T-cell (primary cell): ENCODE measurements around the gene ARL6IP4. TPM values are rescaled to one million over a fixed set of nuclear protein-coding genes. Genes with fewer than 3 reads are reported as not detected.

Experiments used
- ATAC-seq, 4 experiments: fragments of 200-7000 bp in 3 of 4; fragments of 150-1000 bp in 1 of 4; cut with Tn5 transposase; replicated peaks in 1 of 4; 1 replicate in 3 of 4; 2 replicates in 1 of 4; pipeline ENCODE4 v1.10.0; 2021; ENCODE audit warnings: moderate library complexity in 3 of 4, mild to moderate bottlenecking in 2 of 4, moderate number of reproducible peaks in 1 of 4
- CTCF ChIA-PET, 2 donors: fragments of 300-600 bp; sonication (Branson Sonifier 250); formaldehyde crosslinking; loops; one replicate each; lab custom pipeline; 2022; ENCODE audit warnings: antibody characterized with exemption in 2 of 2; lab: Charles Lee
- POLR2A ChIA-PET, 2 donors: fragments of 300-600 bp; sonication (Branson Sonifier 250); formaldehyde crosslinking; loops; one replicate each; lab custom pipeline; 2022; ENCODE audit warnings: antibody characterized with exemption in 2 of 2; lab: Charles Lee
- DNase-seq, 35 experiments: peaks; one replicate each; pipeline versions ENCODE4 v3.0.0 to v3.0.0-alpha.2; 2013 to 2023
- H3K27ac ChIP-seq: one replicate; pipeline ENCODE4 v1.5.1; 2013; ENCODE audit warnings: low read length
- H3K27me3 ChIP-seq, 2 experiments: replicated peaks in 1 of 2; 1 replicate in 1 of 2; 2 replicates in 1 of 2; pipeline versions ENCODE4 v1.6.1 to v1.7.0; 2013; ENCODE audit warnings: low read length in 1 of 2, mixed read lengths in 1 of 2; ENCODE audit not compliant: control insufficient read depth in 2 of 2, insufficient read depth in 2 of 2; ENCODE audit errors: extremely low read depth in 1 of 2
- H3K36me3 ChIP-seq, 2 donors: 1 replicate in 1 of 2; 2 replicates in 1 of 2; pipeline versions ENCODE4 v1.6.1 to v1.7.0; 2013; ENCODE audit warnings: low read length in 1 of 2; ENCODE audit not compliant: control insufficient read depth in 2 of 2, insufficient read depth in 1 of 2; ENCODE audit errors: extremely low read depth in 1 of 2
- H3K4me1 ChIP-seq, 2 experiments: 1 replicate in 1 of 2; 2 replicates in 1 of 2; pipeline versions ENCODE4 v1.6.1 to v1.7.0; 2013; ENCODE audit warnings: low read length in 2 of 2, mixed read lengths in 1 of 2; ENCODE audit not compliant: insufficient read depth in 2 of 2, control insufficient read depth in 1 of 2; ENCODE audit errors: extremely low read depth in 1 of 2
- H3K4me3 ChIP-seq, 2 donors: 1 replicate in 1 of 2; 2 replicates in 1 of 2; pipeline versions ENCODE4 v1.5.1 to v1.7.0; 2013; ENCODE audit warnings: mild to moderate bottlenecking in 2 of 2, low read length in 1 of 2, moderate library complexity in 1 of 2; ENCODE audit not compliant: control insufficient read depth in 1 of 2; ENCODE audit errors: extremely low read depth in 1 of 2
- H3K9me3 ChIP-seq: 2 replicates; pipeline ENCODE4 v1.7.0; 2013
- H3K27ac Mint-ChIP-seq, 2 donors: one replicate each; pipeline ENCODE4 v1.8.0; 2020 to 2021; ENCODE audit warnings: mild to moderate bottlenecking in 2 of 2, mixed read lengths in 2 of 2
- H3K27me3 Mint-ChIP-seq, 2 donors: one replicate each; pipeline ENCODE4 v1.8.0; 2021 to 2022; ENCODE audit warnings: mixed read lengths in 2 of 2
- H3K36me3 Mint-ChIP-seq: one replicate; pipeline ENCODE4 v1.8.0; 2021; ENCODE audit warnings: mixed read lengths
- H3K4me1 Mint-ChIP-seq, 3 donors: one replicate each; pipeline ENCODE4 v1.8.0; 2020 to 2022; ENCODE audit warnings: mixed read lengths in 3 of 3, mild to moderate bottlenecking in 1 of 3
- H3K4me3 Mint-ChIP-seq, 3 donors: one replicate each; pipeline ENCODE4 v1.8.0; 2020 to 2022; ENCODE audit warnings: mild to moderate bottlenecking in 3 of 3, mixed read lengths in 3 of 3, moderate library complexity in 3 of 3
- H3K9me3 Mint-ChIP-seq, 3 donors: one replicate each; pipeline ENCODE4 v1.8.0; 2020 to 2022; ENCODE audit warnings: mixed read lengths in 3 of 3
- WGBS: methylation state at CpG from one replicate; pipeline ENCODE4 v1.1.5; 2013; ENCODE audit warnings: missing lambda C conversion rate; ENCODE audit not compliant: insufficient coverage; 5-methylcytosine and 5-hydroxymethylcytosine counted together
- total RNA-seq, 35 experiments: library from RNA in 6 of 35; stranded (reverse) in 6 of 35; fragments of 120-200 nt in 1 of 35; gene quantifications; one replicate each; pipeline versions ENCODE4 v1.2.1 to v1.2.4 and lab custom pipeline; 2013 to 2026

ARL6IP4 gene
- total RNA-seq, 5 donors from 2014 or later (not counting 1 experiment from before 2014, with no cell fraction given), result 134 to 231 (median 204) TPM

GRCh38 chr12:122990961-122991622 lies 10.6 kb downstream of the ARL6IP4 start:
- no peak overlapping the region for H3K4me3 ChIP-seq
- H3K36me3 Mint-ChIP-seq, result no peaks in the 10 kb centered on the region
- H3K4me1 ChIP-seq, result no peaks in the 10 kb centered on the region
- peaks cover 14 to 23% of the 10 kb centered on the region in 2 donors for H3K36me3 ChIP-seq
- DNase-seq (no peak), ATAC-seq (no peak)
- H3K27me3 ChIP-seq, result no peaks in the 10 kb centered on the region
- no peak overlapping the region for H3K27ac Mint-ChIP-seq
- no peaks in the 10 kb centered on the region for H3K9me3 Mint-ChIP-seq
- no peaks in the 10 kb centered on the region for H3K4me1 Mint-ChIP-seq
- ChIA-PET POLR2A (no interaction called here), CTCF (no interaction called here)
- H3K4me3 Mint-ChIP-seq, result no peak overlapping the region
- WGBS, result 90% methylated on average over 13 of the region's 13 CpGs
- no peaks in the 10 kb centered on the region for H3K27me3 Mint-ChIP-seq
- H3K9me3 ChIP-seq, result no peaks in the 10 kb centered on the region
- H3K27ac ChIP-seq, result no peak overlapping the region

GRCh38 chr12:122991623-122992275 lies 11.3 kb downstream of the ARL6IP4 start:
- Mint-ChIP-seq H3K4me1 (no peaks in the 10 kb centered on the region), H3K36me3 (no peaks in the 10 kb centered on the region), H3K9me3 (no peaks in the 10 kb centered on the region), H3K4me3 (no peak overlapping the region), H3K27ac (no peak overlapping the region), H3K27me3 (no peaks in the 10 kb centered on the region)
- Histone ChIP-seq H3K36me3 (peaks cover 18 to 23% of the 10 kb centered on the region in 2 donors), H3K9me3 (no peaks in the 10 kb centered on the region), H3K27ac (no peak overlapping the region), H3K4me1 (no peaks in the 10 kb centered on the region), H3K27me3 (no peaks in the 10 kb centered on the region), H3K4me3 (no peak overlapping the region)
- no peak for ATAC-seq
- DNase-seq, result no peak
- WGBS, result 84% methylated on average over 24 of the region's 27 CpGs
- POLR2A ChIA-PET, result no interaction called here
- CTCF ChIA-PET, result no interaction called here

GRCh38 chr12:122992386-122992785 lies 11.9 kb downstream of the ARL6IP4 start:
- no peak overlapping the region for H3K4me3 ChIP-seq
- ChIA-PET CTCF (no interaction called here), POLR2A (interaction anchor here in 1 of 2 donors (0.5 kb wide), 1 partner anchor 426 kb away, joined by 8 read pairs; no protein-coding TSS in a partner anchor)
- Mint-ChIP-seq H3K27ac (no peak overlapping the region), H3K4me3 (no peak overlapping the region), H3K4me1 (no peaks in the 10 kb centered on the region), H3K36me3 (peaks cover 3% of the 10 kb centered on the region), H3K27me3 (no peaks in the 10 kb centered on the region), H3K9me3 (no peaks in the 10 kb centered on the region)
- no peak for DNase-seq
- H3K9me3 ChIP-seq, result no peaks in the 10 kb centered on the region
- 87% methylated on average over 15 of the region's 19 CpGs for WGBS
- no peak overlapping the region for H3K27ac ChIP-seq
- H3K27me3 ChIP-seq, result no peaks in the 10 kb centered on the region
- no peaks in the 10 kb centered on the region for H3K4me1 ChIP-seq
- peaks cover 18 to 23% of the 10 kb centered on the region in 2 donors for H3K36me3 ChIP-seq
- ATAC-seq, result no peak

GRCh38 chr12:122994140-122994675 lies 13.7 kb downstream of the ARL6IP4 start:
- 97% methylated on average over 6 of the region's 10 CpGs for WGBS
- no peaks in the 10 kb centered on the region for H3K27me3 Mint-ChIP-seq
- ChIA-PET CTCF (interaction anchor here in 1 of 2 donors (0.7 kb wide), 1 partner anchor 273 kb away, joined by 3 read pairs; no protein-coding TSS in a partner anchor), POLR2A (no interaction called here)
- peaks cover 3% of the 10 kb centered on the region for H3K36me3 Mint-ChIP-seq
- H3K4me1 Mint-ChIP-seq, result no peaks in the 10 kb centered on the region
- ATAC-seq, result no peak
- no peak overlapping the region for H3K27ac Mint-ChIP-seq
- DNase-seq, result no peak
- no peak overlapping the region for H3K27ac ChIP-seq
- no peaks in the 10 kb centered on the region for H3K4me1 ChIP-seq
- H3K4me3 Mint-ChIP-seq, result no peak overlapping the region
- H3K9me3 Mint-ChIP-seq, result no peaks in the 10 kb centered on the region
- peaks cover 15 to 17% of the 10 kb centered on the region in 2 donors for H3K36me3 ChIP-seq
- H3K27me3 ChIP-seq, result no peaks in the 10 kb centered on the region
- H3K4me3 ChIP-seq, result no peak overlapping the region
- H3K9me3 ChIP-seq, result no peaks in the 10 kb centered on the region

- DNase-seq (no peak), ATAC-seq (no peak)
- no peaks in the 10 kb centered on the region for H3K9me3 Mint-ChIP-seq
- no peak overlapping the region for H3K27ac ChIP-seq
- no peak overlapping the region for H3K27ac Mint-ChIP-seq
- no peaks in the 10 kb centered on the region for H3K4me1 ChIP-seq
- H3K36me3 Mint-ChIP-seq, result peaks cover 3% of the 10 kb centered on the region
- no peaks in the 10 kb centered on the region for H3K27me3 ChIP-seq
- H3K36me3 ChIP-seq, result peaks cover 20 to 22% of the 10 kb centered on the region in 2 donors
- CTCF ChIA-PET, result no interaction called here
- 81% methylated on average over 13 of the region's 13 CpGs for WGBS
- no peak overlapping the region for H3K4me3 Mint-ChIP-seq
- no peaks in the 10 kb centered on the region for H3K27me3 Mint-ChIP-seq
- no peak overlapping the region for H3K4me3 ChIP-seq
- POLR2A ChIA-PET, result no interaction called here
- no peaks in the 10 kb centered on the region for H3K4me1 Mint-ChIP-seq
- no peaks in the 10 kb centered on the region for H3K9me3 ChIP-seq
These were observed 14.5 kb downstream of the ARL6IP4 start for GRCh38 chr12:122994781-122995502.

DNA sequence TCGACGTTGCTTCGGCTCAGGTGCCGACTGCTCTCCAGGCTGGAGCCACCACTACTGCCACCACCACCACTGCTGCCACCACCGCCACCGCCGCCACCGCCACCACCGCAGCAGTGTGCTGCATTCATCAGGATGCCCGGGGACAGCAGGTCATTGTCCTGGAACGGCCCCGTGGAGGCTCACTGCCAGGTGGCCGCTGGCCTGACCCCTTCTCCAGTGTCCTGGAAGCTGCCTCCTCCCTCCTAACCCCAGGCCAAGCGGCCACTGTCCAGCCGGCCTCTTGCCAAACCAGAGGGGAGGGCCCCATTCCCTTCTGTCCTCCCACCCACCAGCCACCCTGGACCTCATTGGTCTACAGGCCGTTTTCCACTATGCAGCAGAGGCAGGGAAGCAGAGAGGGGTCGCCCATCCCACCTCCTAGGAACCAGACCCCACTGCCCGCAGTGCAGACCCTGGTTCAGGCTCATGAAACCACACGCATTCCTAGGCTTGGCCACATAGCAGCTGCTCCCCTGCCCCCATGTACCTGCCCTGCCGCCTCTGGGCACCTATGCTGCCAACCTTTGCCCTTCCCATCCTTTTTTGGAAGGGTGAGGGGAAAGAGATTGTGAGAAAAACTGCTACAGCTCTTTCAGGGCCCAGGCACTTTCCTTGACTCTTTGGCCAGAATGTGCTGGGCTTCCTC lies 15.2 kb downstream of the ARL6IP4 start:
- no peaks in the 10 kb centered on the region for H3K9me3 Mint-ChIP-seq
- H3K4me3 Mint-ChIP-seq, result no peak overlapping the region
- H3K27me3 Mint-ChIP-seq, result no peaks in the 10 kb centered on the region
- no peak overlapping the region for H3K27ac Mint-ChIP-seq
- ATAC-seq (no peak), DNase-seq (no peak)
- H3K9me3 ChIP-seq, result no peaks in the 10 kb centered on the region
- H3K36me3 Mint-ChIP-seq, result peaks cover 3% of the 10 kb centered on the region
- H3K4me1 ChIP-seq, result no peaks in the 10 kb centered on the region
- peaks cover 0 to 2% of the 10 kb centered on the region in 2 experiments for H3K27me3 ChIP-seq
- peaks cover 22 to 23% of the 10 kb centered on the region in 2 donors for H3K36me3 ChIP-seq
- ChIA-PET CTCF (no interaction called here), POLR2A (no interaction called here)
- H3K27ac ChIP-seq, result no peak overlapping the region
- H3K4me3 ChIP-seq, result no peak overlapping the region
- WGBS, result 94% methylated on average over 17 of the region's 20 CpGs
- H3K4me1 Mint-ChIP-seq, result no peaks in the 10 kb centered on the region
